HG02870 (cell line): ENCODE measurements around the gene DDIT3.
"Not testable (repeated sequence)": the region's sequence is repeated elsewhere in the genome, so short reads cannot be mapped to it uniquely, and the experiment has no call there.

ENCODE experiments used
- ATAC-seq: cut with Tn5 transposase; IDR thresholded peaks from one replicate; pipeline ENCODE4 v1.9.1; 2021; ENCODE audit warnings: mild to moderate bottlenecking, moderate library complexity; ENCODE audit not compliant: unreplicated experiment

The DDIT3 gene

GRCh38 chr12:57520053-57520818, at the start of gene DDIT3:
Gene DDIT3, minus strand, starts transcription at chr12:57520514. Its CDS starts 3,108 bp downstream, at chr12:57517406.
- peak; percentile 61 for ATAC-seq

GRCh38 chr12:57569858-57570257, 49.5 kb upstream of the DDIT3 start:
- no peak for ATAC-seq

GRCh38 chr12:57568838-57569237, 48.5 kb upstream of the DDIT3 start:
- ATAC-seq = no peak

- no peak for ATAC-seq
Observed at GRCh38 chr12:57564178-57564740, 43.9 kb upstream of the DDIT3 start.

- ATAC-seq = no peak
Observed at GRCh38 chr12:57563358-57563757, 43.0 kb upstream of the DDIT3 start.

- ATAC-seq = not testable (repeated sequence)
Observed at GRCh38 chr12:57561117-57561516, 40.8 kb upstream of the DDIT3 start.

GRCh38 chr12:57560516-57560915, 40.2 kb upstream of the DDIT3 start:
- ATAC-seq = no peak

GRCh38 chr12:57558864-57559263, 38.5 kb upstream of the DDIT3 start:
- no peak for ATAC-seq

- no peak for ATAC-seq
Observed at GRCh38 chr12:57554897-57555296, 34.6 kb upstream of the DDIT3 start.

GRCh38 chr12:57554453-57554852, 34.1 kb upstream of the DDIT3 start:
- ATAC-seq = no peak

- ATAC-seq = no peak
Observed at GRCh38 chr12:57553343-57554202, 33.3 kb upstream of the DDIT3 start.

GRCh38 chr12:57552835-57553313, 32.6 kb upstream of the DDIT3 start:
- ATAC-seq = no peak

GRCh38 chr12:57552306-57552651, 32.0 kb upstream of the DDIT3 start:
- no peak for ATAC-seq

- no peak for ATAC-seq
Observed at GRCh38 chr12:57551637-57552305, 31.5 kb upstream of the DDIT3 start.

GRCh38 chr12:57550641-57551549, 30.6 kb upstream of the DDIT3 start:
- ATAC-seq = no peak

GRCh38 chr12:57549909-57550640, 29.8 kb upstream of the DDIT3 start, which contains the start of gene KIF5A:
Gene KIF5A, plus strand, starts transcription at chr12:57550044. Its CDS starts 228 bp downstream, at chr12:57550272.
- no peak for ATAC-seq

GRCh38 chr12:57549203-57549908, 29.0 kb upstream of the DDIT3 start:
- no peak for ATAC-seq

- ATAC-seq = no peak
Observed at GRCh38 chr12:57548488-57548887, 28.2 kb upstream of the DDIT3 start.

- no peak for ATAC-seq
Observed at GRCh38 chr12:57548013-57548315, 27.6 kb upstream of the DDIT3 start.
